ENCODE data around the gene DOK6. TPM values are rescaled to one million over a fixed set of nuclear protein-coding genes. Genes with fewer than 3 reads are reported as not detected.

Gene DOK6
- total and polyA plus RNA-seq, 9 of the 15 experiments (the other 6 are each of a cell fraction or from before 2014, with no cell fraction given) = not detected

GRCh38 chr18:69401226-69401971 lies 711 bp downstream of the DOK6 start:
- ChIA-PET CTCF (ENCODE audit: low intra/inter-chr PET ratio) (no interaction called here), POLR2A (no interaction called here)
- Histone ChIP-seq H3K4me3 (no peak overlapping the region), H3K9me1 (ENCODE audit: control insufficient read depth, insufficient read depth, low read length) (no peaks in the 10 kb centered on the region), H3K79me2 (ENCODE audit: control insufficient read depth, insufficient read depth, low read length) (no peaks in the 10 kb centered on the region), H3K27me3 (ENCODE audit: control insufficient read depth in 2 of 2, insufficient read depth in 2 of 2, low read length in 2 of 2) (no peaks in the 10 kb centered on the region), H3K9ac (ENCODE audit: insufficient read depth in 1 of 2, low read depth in 2 of 2, low read length in 2 of 2) (no peak overlapping the region), H2AFZ (ENCODE audit: low read depth, low read length) (no peak overlapping the region), H3K4me1 (replicated peaks in 1 of 2; ENCODE audit: control insufficient read depth in 2 of 2, insufficient read depth in 2 of 2, low read length in 2 of 2) (no peaks in the 10 kb centered on the region), H3K27ac (ENCODE audit: extremely low read depth, low read depth, low read length) (no peak overlapping the region), H3K36me3 (ENCODE audit: control insufficient read depth, insufficient read depth, low read length) (no peaks in the 10 kb centered on the region), H4K20me1 (replicated peaks; ENCODE audit: control insufficient read depth, insufficient read depth, low read length) (no peaks in the 10 kb centered on the region), H3K9me3 (replicated peaks; ENCODE audit: control insufficient read depth, insufficient read depth, low read depth, low read length) (no peaks in the 10 kb centered on the region), H3K4me2 (ENCODE audit: insufficient read depth, low read length) (no peak overlapping the region)
- no peak for DNase-seq (ENCODE audit: extremely low read depth in 1 of 4, low spot score in 3 of 4)
- no peak for ATAC-seq
- 19% methylated on average over 13 of the region's 66 CpGs for WGBS (ENCODE audit: insufficient coverage, low coverage, missing lambda C conversion rate)
- no TSS peak for BruUV-seq (replicated peaks)
- intact Hi-C loops (cut with micrococcal nuclease) = no loop called here
- in situ Hi-C loops (cut with MboI) = no loop called here
- no peak for FAIRE-seq
- TF ChIP-seq MIER1 (IDR thresholded peaks at IDR 0.05; ENCODE audit: low read depth) = no peak
- no peak for TF ChIP-seq AFF4 (CRISPR knock-in tag; IDR thresholded peaks at IDR 0.05)
- TF ChIP-seq STAG1 (CRISPR knock-in tag; IDR thresholded peaks at IDR 0.05; ENCODE audit: borderline replicate concordance) = no peak
- TF ChIP-seq CTCF (IDR thresholded peaks at IDR 0.05 in 2 of 3, conservative IDR thresholded peaks at IDR 0.05 in 1 of 3; ENCODE audit: insufficient read depth in 2 of 3, low read depth in 1 of 3, low read length in 3 of 3) = no peak
- no peak for TF ChIP-seq ELK1 (CRISPR knock-in tag; IDR thresholded peaks at IDR 0.05)
- TF ChIP-seq CTBP1 (IDR thresholded peaks at IDR 0.05; ENCODE audit: borderline replicate concordance) = no peak
- TF ChIP-seq XRCC5 (IDR thresholded peaks at IDR 0.05; ENCODE audit: low read depth, low read length) = no peak
- no peak for TF ChIP-seq PATZ1 (CRISPR knock-in tag; IDR thresholded peaks at IDR 0.05; ENCODE audit: borderline replicate concordance)
- no peak for TF ChIP-seq NCOR1 (IDR thresholded peaks at IDR 0.05)
- TF ChIP-seq CREB3L1 (IDR thresholded peaks at IDR 0.05; ENCODE audit: borderline replicate concordance, low read depth) = no peak
- TF ChIP-seq SMARCA4 (IDR thresholded peaks at IDR 0.05) = no peak
